ENCODE data around the gene CSF2RB. TPM values are rescaled to one million over a fixed set of nuclear protein-coding genes. Genes with fewer than 3 reads are reported as not detected.

Gene CSF2RB
- total and polyA plus RNA-seq, 10 of the 15 experiments (the other 5 are each of a cell fraction or from before 2014, with no cell fraction given): 0.82 to 12.5 (median 5.4) TPM

DNA sequence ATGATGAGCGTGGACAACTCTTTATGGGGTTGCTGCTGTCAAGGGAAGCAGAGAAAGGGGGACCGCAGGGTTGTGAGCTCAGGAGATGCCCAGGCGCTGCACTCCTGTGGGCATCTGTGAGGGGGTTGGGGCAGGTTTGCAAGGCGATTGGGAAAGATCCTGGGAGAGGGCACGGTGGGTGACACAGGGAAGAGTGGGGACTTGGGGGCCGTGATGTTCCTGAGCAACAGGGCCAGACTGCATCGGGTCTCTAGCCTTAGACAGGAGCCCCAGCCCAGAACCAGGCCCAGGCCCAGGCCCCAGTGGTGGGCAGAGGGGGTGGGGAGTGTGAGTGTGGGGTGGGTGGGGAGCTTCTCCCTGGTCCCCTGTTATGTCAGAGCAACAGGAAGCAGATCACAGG is 38.3 kb downstream of the CSF2RB start:
- no peak for DNase-seq (ENCODE audit: low read depth, low spot score)
- no peaks in the 10 kb centered on the region; the same call in 2 of the 3 replicates for H3K9me3 ChIP-seq (replicated peaks; ENCODE audit: control insufficient read depth, insufficient read depth, low read length)
- WGBS (ENCODE audit: insufficient coverage, insufficient replicate concordance, low lambda C conversion rate, missing lambda C conversion rate): 48% methylated on average over 4 of the region's 7 CpGs
- H3K27me3 ChIP-seq (replicated peaks in 1 of 2; ENCODE audit: control insufficient read depth in 2 of 2, insufficient read depth in 2 of 2, low read length in 1 of 2): no peaks in the 10 kb centered on the region
- ChIA-PET SMC1A (ENCODE audit: uncharacterized antibody, unreplicated experiment) (no interaction called here), CTCF (no interaction called here), POLR2A (no interaction called here), RAD21 (ENCODE audit: unreplicated experiment) (no interaction called here)
- no TSS peak for BruUV-seq (replicated peaks)
- ATAC-seq: no peak
- no peak overlapping the region for H2AFZ ChIP-seq (ENCODE audit: control insufficient read depth, low read depth, low read length)
- no peaks in the 10 kb centered on the region for H4K20me1 ChIP-seq (ENCODE audit: control insufficient read depth, insufficient read depth)
- no peak overlapping the region for H3K4me2 ChIP-seq (ENCODE audit: control insufficient read depth, insufficient read depth)
- no peak for TF ChIP-seq SP1 (IDR thresholded peaks at IDR 0.05; ENCODE audit: low read depth, low read length)
- TF ChIP-seq, protein P1, sequence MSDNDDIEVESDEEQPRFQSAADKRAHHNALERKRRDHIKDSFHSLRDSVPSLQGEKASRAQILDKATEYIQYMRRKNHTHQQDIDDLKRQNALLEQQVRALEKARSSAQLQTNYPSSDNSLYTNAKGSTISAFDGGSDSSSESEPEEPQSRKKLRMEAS (IDR thresholded peaks at IDR 0.05; ENCODE audit: low read depth, low read length): no peak
- TF ChIP-seq SMC3 (IDR thresholded peaks at IDR 0.05; ENCODE audit: borderline replicate concordance, low read length): no peak
- TF ChIP-seq NFXL1 (IDR thresholded peaks at IDR 0.05; ENCODE audit: borderline replicate concordance): no peak
- no peak for TF ChIP-seq NBN (IDR thresholded peaks at IDR 0.05)
- no peak for TF ChIP-seq YY1 (IDR thresholded peaks at IDR 0.05; ENCODE audit: low read depth, low read length)
- TF ChIP-seq, protein P2, sequence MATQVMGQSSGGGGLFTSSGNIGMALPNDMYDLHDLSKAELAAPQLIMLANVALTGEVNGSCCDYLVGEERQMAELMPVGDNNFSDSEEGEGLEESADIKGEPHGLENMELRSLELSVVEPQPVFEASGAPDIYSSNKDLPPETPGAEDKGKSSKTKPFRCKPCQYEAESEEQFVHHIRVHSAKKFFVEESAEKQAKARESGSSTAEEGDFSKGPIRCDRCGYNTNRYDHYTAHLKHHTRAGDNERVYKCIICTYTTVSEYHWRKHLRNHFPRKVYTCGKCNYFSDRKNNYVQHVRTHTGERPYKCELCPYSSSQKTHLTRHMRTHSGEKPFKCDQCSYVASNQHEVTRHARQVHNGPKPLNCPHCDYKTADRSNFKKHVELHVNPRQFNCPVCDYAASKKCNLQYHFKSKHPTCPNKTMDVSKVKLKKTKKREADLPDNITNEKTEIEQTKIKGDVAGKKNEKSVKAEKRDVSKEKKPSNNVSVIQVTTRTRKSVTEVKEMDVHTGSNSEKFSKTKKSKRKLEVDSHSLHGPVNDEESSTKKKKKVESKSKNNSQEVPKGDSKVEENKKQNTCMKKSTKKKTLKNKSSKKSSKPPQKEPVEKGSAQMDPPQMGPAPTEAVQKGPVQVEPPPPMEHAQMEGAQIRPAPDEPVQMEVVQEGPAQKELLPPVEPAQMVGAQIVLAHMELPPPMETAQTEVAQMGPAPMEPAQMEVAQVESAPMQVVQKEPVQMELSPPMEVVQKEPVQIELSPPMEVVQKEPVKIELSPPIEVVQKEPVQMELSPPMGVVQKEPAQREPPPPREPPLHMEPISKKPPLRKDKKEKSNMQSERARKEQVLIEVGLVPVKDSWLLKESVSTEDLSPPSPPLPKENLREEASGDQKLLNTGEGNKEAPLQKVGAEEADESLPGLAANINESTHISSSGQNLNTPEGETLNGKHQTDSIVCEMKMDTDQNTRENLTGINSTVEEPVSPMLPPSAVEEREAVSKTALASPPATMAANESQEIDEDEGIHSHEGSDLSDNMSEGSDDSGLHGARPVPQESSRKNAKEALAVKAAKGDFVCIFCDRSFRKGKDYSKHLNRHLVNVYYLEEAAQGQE (IDR thresholded peaks at IDR 0.05; ENCODE audit: low read depth, low read length): no peak
- no peak for TF ChIP-seq RCOR1 (conservative IDR thresholded peaks at IDR 0.05; ENCODE audit: low read depth, low read length)
- no peak for TF ChIP-seq TAF1 (IDR thresholded peaks at IDR 0.05; ENCODE audit: borderline replicate concordance, low read depth, low read length)
- TF ChIP-seq, protein P3, sequence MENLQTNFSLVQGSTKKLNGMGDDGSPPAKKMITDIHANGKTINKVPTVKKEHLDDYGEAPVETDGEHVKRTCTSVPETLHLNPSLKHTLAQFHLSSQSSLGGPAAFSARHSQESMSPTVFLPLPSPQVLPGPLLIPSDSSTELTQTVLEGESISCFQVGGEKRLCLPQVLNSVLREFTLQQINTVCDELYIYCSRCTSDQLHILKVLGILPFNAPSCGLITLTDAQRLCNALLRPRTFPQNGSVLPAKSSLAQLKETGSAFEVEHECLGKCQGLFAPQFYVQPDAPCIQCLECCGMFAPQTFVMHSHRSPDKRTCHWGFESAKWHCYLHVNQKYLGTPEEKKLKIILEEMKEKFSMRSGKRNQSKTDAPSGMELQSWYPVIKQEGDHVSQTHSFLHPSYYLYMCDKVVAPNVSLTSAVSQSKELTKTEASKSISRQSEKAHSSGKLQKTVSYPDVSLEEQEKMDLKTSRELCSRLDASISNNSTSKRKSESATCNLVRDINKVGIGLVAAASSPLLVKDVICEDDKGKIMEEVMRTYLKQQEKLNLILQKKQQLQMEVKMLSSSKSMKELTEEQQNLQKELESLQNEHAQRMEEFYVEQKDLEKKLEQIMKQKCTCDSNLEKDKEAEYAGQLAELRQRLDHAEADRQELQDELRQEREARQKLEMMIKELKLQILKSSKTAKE (IDR thresholded peaks at IDR 0.05; ENCODE audit: low read depth, poor library complexity, severe bottlenecking): no peak
- TF ChIP-seq MTA2 (IDR thresholded peaks at IDR 0.05; ENCODE audit: low read depth): no peak
- no peak for TF ChIP-seq CBX3 (IDR thresholded peaks at IDR 0.05; ENCODE audit: borderline replicate concordance, low read depth)
- no peak for TF ChIP-seq POLR2AphosphoS2 (IDR thresholded peaks at IDR 0.05; ENCODE audit: low read depth, low read length)
- no peak overlapping the region for H3K27ac ChIP-seq (ENCODE audit: control insufficient read depth, insufficient read depth)
- no peak overlapping the region for H3K9ac ChIP-seq (ENCODE audit: control insufficient read depth, insufficient read depth, low read length)
- H3K79me2 ChIP-seq (ENCODE audit: control insufficient read depth, insufficient read depth, low read length): no peaks in the 10 kb centered on the region
- intact Hi-C loops (cut with micrococcal nuclease; ENCODE audit: unreplicated experiment) (no loop called here), in situ Hi-C loops (cut with MboI) (no loop called here)
- peaks cover 17% of the 10 kb centered on the region for H3K4me1 ChIP-seq (ENCODE audit: control insufficient read depth, insufficient read depth, low read length)
- H3K4me3 ChIP-seq: no peak overlapping the region
- H3K36me3 ChIP-seq (ENCODE audit: control insufficient read depth in 2 of 2, insufficient read depth in 2 of 2, low read length in 1 of 2): no peaks in the 10 kb centered on the region
- FAIRE-seq: no peak

All from GM12878 (cell line).